Ureter (tissue), 1 donor: ENCODE results near the gene CCDC158. TPM values are rescaled to one million over a fixed set of nuclear protein-coding genes. Genes with fewer than 3 reads are reported as not detected.
"Not testable (repeated sequence)": the region's sequence is repeated elsewhere in the genome, so short reads cannot be mapped to it uniquely, and the experiment has no call there.

Source experiments
- DNase-seq: peaks from one replicate; pipeline ENCODE4 v3.0.0-alpha.2; 2020; ENCODE audit warnings: low spot score
- total RNA-seq: library from RNA; stranded (reverse); gene quantifications from one replicate; pipeline ENCODE4 v1.2.4, GENCODE V29; 2023
- donor health status: DM: yes; HTN: yes; CAD: no.

CCDC158 gene
- total RNA-seq, 1 donor from 2014 or later = 1.7 TPM

DNA sequence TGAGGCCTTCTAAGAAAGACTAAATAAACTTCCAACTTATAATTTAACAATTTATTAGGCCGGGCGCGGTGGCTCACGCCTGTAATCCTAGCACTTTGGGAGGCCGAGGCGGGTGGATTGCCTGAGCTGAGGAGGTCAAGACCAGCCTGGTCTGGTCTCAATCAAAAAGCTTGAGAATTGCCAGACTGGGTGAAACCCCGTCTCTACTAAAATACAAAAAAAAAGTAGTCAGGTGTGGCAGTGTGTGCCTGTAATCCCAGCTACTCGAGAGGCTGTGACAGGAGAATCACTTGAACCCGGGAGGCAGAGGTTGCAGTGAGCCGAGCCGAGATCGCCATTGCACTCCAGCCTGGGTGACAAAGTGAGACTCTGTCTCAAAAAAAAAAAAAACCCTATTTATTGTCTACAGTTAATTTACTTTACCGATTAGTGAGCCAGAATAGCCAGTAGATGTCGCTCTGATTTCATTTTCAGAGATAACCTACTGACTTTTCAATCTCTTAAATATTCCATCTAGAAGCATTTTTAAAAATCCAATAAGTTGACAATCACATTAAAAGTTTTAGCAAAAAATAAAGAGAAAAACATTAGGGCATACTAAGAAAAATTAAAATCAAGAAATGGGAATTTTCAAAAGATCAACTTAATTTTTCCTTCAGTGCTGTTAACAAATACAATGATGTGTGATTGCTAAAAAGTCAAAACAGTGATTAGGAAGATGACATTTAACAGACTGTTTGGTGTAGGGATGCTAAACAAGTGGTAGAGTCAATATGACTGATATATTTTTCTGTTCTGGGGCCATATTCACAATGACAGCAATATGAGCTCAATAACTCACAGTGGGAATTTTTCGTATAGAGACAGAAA is 9.8 kb upstream of the CCDC158 start:
- no peak for DNase-seq

DNA sequence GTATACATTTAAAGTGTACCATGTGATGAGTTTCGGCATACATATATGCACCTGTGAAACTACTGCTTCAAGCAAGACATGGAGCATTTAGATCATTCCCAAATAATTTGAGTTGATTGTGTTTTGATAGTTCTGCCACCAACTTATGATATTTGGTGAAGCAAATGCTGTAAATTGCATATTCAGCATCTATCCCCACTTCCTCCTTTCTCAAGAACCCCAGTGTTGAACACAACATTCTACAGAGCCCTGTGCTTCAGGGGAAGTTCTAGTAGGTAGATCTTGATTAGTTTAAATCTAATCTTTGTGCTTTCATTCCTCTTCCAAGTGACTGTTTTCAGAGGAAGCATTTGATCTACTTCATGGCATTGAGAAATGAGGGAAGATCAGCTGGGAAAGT is 8.7 kb upstream of the CCDC158 start:
- DNase-seq = no peak

DNA sequence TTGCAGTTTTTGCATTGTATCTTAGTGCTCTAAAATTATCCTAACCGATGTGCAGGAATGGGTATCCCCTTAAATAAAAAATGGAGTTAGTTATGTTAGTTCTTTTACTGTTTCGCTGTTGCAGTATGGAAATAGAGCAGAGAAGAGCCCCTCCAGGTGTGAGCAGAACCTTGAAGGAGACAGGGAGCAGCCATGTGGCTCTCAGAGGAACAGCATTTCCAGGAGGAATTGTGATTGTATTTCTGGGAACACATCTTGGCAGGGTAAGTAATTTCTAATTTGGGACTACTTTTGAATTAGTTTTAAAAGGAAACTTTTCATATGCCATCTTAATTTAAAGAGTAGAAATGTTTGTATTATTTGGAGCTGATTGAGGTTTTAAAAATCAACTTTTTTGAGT is 5.3 kb upstream of the CCDC158 start:
- DNase-seq = no peak

DNA sequence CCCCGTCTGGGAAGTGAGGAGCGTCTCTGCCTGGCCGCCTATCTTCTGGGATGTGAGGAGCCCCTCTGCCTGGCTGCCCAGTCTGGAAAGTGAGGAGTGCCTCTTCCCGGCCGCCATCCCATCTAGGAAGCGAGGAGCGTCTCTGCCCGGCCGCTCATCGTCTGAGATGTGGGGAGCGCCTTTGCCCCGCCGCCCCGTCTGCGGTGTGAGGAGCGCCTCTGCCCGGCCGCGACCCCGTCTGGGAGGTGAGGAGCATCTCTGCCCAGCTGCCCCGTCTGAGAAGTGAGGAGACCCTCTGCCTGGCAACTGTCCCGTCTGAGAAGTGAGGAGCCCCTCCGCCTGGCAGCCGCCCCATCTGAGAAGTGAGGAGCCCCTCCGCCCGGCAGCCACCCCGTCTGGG is 2.2 kb upstream of the CCDC158 start:
- not testable (repeated sequence) for DNase-seq

DNA sequence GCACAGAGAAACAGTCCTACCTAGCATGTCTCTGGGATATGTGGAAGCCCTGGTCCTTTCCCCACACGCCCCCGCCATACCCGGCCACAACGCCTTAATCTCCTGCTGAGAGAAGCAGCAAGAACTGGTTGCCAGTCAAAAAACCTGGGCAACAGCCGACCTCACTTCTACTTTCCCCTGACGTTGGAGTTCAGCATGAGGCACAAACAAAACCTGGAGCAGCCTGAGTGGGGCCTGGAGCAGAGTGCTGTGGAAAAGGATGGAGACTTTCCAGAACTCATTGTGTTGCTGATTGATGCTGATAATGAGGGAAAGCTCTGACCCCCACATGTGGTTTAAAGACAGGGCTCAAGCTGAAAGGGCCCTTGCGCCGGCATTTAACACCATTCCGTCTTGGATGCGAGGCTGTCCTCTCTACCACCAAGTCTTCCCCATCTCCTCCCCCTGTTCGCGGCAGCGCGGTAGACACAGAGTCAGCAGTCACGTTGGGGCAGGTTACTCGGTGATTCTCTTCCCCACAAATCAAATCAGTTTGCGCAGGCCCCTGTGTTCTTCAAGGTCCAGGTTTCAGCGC is 666 bp downstream of the CCDC158 start:
- DNase-seq = no peak

DNA sequence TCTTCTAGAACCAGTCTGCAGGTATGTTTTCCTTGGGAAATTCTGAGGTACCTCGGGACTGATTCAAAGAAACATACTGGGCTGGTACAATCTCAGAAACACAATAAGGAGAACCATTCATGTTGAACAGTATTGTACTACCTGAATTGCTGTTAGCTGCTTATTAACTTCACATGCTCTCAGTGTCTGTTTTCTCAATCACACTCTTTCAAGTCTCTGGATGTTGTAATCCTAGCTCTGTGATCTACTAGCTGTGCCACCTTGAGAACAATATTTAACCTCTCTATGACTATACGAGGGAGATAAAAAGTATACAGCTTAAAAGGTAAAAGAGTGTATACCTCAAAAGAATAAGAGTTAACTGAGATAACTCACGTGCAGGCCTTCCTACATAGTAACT is 10.3 kb downstream of the CCDC158 start:
- DNase-seq = no peak

DNA sequence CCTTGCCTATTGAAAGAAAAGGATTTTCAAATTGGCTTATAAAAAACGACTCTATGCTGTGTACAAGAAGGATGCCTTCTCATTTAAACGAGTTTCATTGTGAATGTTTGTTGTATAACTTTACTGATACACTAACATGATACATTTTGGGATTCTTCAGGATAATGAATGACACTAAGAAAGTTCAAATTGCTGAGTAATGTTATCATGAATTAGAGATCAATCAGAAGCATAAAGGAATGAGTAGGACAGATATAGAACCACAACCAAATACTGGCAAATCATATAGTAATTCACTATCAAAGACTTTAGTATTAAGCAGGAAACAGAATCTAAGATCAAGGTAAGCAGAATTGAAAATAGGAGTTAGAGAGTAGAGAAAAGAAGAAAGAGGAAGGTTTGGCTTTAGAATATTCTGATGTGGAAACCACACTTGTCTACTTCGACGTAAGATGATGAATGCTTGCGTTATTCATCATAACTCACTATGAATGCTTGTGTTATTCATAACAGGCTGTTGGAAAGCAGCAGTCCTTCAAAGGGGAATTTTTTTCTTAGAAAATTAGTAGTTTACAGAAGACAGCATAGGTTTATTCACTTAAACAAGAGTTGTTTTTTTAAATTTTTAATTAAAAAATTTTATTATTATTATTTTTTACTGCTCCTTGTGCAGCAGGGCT is 13.4 kb downstream of the CCDC158 start:
- DNase-seq = no peak

DNA sequence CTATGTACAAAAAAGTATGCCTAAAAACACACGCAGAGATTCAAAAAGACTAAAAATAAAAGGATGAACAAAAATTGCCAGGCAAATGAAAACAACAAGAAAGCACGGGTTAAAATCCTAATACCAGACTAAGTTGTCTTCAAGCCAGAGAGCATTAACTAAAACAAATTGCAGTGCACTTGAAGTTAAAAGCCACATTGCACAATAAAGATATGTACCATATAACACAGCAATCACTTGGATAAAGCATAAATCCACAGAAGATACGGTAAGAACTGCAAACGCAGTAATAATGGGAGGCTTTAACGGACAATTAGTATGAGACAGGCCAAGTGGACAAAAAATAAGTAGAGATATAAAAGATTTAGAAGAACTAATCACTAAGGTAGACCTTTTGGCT is 14.9 kb downstream of the CCDC158 start:
- DNase-seq = no peak

DNA sequence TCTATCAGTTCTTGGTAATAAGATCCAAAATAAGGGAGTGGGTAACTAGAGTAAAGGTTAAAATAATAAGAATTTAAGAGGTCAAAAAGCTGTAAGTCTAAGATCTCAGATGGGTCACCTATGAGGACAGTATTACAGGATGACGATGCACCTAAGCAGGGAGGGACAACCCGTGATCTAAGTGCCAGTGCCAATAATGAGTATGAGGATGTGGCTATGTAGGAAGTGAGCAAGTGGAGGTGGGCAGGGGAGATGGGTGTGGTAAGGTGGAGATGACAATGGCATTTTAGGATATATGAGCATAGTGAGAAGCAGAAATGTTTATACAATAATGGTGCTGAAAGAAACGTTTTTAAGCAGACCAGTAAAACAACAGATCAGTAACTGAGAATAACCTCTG is 19.3 kb downstream of the CCDC158 start:
- no peak for DNase-seq

DNA sequence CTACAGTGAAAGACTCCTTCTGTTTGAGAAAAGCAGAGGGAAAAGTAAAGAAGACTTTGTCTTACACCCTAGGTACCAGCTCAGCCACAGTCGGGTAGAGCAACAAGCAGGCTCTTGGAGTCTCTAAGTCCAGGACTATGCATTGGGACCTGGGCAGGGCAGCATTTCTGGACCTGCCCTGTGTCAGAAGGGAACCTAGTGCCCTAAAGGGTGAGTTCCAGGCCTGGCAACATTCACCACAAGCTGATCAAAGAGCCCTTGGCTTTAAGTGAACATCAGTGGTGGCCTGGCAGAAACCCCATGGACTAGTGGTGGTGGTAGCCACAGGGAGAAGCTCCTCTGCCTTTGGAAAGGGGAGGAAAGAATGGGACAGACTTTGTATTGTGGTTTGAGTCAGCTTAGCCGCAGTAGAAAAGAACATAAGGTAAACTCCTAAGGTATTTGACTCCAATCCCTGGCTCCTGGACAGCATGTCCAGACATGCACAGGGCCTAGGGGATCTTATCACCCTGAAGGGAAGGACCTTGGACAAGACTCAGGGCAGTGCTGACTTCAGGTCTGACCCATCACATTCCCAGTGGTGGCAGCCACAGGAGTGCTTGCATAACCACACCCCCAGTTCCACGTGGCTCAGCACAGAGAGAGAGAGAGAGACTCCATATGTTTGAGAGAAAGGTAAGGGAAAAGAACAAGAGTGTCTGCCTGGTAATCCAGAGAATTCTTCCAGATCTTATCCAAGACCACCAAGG is 32.6 kb downstream of the CCDC158 start:
- no peak for DNase-seq

DNA sequence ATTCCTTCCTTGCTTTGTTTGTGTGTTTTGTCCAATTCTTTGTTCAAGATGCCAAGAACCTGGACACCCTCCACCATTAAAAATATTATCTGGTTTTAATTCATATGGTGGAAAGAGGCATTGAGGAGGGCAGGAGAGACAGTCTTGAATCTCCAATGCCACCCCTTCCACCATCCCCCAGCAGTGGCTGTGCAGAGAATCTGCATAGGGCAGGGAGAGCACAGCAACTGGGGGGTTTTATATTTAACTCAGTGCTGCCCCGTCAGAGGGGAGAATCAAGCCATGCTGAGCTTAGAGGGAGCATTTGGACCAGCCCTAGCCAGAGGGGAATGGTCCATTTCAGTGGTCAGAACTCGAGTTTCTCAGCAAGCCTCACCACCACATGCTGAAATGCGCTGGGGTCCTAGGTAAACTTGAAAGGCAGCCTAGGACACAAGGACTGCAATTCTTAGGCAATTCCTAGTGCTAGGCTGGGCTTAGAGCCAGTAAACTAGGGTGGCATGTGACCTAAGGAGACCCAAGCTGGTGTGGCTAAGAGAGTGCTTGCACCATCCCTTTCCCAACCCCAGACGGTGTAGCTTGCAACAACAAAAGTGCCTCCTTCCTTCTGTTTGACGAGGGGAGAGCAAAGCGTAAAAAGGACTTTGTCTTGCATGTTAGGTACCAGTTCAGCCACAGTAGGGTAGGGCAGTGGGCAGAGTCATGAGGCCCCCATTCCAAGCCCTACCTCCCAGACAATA is 34.2 kb downstream of the CCDC158 start:
- DNase-seq = no peak

DNA sequence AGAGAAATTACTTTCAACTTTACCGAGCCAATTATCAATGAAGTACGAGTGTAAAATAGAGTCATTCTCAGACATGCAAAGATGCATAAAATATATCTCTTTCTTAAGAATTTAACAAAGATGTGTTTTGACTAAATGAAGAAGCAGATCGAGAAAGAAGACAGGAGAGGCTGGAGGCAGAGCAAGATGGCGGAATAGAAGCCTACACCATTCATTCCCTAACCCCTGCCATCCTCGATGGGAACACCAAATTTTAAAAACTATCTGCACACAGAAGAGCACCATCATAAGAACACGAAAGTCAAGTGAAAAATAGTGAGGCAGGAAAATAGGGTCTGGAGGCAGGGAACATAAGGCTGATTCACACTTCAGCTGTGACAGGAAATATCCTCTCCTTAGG is 35.0 kb downstream of the CCDC158 start:
- DNase-seq = no peak

DNA sequence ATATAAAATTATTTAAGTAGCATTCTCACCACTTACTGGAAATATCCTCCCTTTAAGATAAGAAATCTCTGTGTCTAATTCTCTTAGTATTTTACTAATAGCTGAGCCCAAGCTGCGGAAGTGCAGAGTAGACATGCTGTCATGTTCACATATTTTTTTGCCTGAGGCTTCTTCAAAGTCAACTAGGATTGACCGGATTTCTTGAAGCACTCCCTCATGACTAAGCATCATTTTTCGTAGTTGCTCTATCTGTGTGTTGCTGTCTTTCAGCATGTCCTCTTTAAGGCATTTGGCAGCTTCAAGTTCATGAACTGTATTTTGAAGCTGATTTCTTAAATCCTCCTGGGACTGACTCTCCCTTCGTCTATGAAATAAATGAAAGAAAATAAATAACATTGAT is 36.9 kb downstream of the CCDC158 start:
- no peak for DNase-seq

DNA sequence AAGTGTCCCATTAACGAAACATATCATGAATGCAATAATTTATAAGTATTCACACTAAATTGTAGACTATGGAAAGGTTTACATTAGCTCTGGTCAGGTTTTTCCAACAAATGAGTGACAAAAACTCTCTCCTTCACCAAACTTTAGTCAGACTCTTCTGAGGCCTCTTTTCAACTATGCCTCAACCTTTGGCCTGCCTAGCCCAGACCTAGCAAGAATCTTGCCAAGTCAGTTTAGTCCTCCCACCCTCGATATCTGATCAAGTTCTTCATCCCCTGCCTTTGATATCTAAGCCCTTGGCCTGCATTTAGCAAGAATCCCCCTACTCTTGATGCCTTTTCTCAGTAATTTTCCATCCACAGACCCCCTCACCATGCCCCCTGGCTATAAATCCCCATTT is 37.9 kb downstream of the CCDC158 start:
- no peak for DNase-seq

DNA sequence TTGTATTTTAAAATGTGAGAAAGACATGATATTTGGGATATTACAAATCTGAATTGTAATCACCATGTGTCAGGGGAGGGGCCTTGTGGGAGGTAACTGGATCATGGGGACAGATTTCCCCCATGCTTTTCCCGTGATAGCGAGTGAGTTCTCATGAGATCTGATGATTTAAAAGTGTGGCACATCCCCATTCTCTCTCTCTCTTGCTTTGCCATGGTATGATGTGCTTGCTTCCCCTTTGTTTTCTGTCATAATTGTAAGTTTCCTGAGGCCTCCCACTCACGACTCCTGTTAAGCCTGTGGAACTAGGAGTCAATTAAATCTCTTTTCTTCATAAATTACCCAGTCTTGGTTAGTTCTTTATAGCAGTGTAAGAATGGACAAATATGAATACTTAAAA is 39.0 kb downstream of the CCDC158 start:
- DNase-seq = no peak

DNA sequence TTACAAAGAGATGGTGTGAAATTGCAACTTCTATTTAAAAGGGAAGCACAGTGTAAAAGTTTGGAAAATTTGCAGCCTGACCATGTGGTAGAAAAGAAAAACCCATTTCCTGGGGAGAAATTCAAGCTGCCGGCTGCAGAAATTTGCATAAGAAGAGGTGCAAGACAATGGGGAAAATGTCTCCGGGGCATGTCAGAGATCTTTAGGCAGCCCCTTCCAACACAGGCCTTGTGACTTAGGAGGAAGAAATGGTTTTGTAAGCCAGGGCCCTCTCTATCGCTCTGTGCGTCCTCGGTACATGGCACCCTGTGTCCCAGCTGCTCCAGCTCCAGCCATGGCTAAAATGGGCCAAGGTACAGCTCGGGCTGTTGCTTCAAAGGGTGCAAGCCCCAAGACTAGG is 40.4 kb downstream of the CCDC158 start:
- no peak for DNase-seq

DNA sequence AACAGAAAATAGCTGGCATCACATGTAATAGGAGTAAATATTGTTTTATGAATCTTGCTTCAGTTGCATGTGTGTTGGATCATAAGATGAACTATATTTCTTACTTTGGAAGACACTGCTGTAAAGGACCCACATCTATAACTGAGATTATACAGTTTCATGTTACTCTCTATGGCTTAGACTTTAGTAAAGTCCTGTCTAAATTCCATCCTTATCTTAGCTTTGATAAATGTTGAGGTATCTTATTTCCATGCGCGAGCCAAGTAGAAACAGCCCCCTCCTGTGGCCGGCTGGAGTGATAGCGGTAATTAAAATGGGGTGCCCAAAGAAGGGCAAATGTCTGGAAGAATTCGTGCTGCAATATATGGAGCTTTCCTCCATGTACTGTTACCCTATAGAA is 43.0 kb downstream of the CCDC158 start:
- no peak for DNase-seq

DNA sequence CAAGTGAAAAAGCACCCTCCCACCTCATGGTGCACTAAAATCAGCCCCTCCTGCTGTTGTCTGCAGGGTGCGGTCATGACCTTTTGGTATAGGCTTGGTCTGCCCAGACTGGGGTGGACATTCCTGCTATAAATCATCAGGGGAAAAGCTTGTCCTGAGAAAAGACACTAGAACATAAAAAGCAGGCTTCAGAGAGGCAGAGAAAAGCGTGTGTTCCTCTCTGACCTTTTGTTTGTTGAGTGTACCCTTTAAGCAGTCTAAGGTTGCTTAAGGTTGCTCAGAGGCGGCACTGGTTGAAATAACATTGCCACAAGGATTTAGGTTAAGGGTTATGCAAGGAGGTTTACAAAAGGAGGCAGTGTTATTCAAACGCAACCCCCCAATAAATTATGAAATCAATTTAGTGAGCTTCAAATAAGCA is 43.5 kb downstream of the CCDC158 start:
- no peak for DNase-seq

DNA sequence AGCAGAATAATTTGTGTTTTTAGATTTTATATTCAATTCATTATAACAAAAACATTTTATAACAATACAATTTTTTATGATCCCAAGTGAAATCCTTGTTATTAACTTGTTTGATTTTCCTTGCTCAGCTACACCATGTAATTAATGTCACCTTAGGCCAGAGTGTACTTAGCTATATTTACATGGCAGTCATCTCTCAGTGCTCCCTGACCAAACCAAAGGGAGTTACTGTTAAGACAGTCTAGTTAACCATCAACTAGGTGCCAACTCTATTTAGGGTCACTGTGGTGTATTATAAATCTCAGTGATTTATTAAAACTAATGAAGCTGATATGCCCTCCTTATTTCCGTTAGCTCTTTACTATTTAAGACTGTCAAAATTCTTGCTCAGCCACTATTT is 44.4 kb downstream of the CCDC158 start:
- no peak for DNase-seq

DNA sequence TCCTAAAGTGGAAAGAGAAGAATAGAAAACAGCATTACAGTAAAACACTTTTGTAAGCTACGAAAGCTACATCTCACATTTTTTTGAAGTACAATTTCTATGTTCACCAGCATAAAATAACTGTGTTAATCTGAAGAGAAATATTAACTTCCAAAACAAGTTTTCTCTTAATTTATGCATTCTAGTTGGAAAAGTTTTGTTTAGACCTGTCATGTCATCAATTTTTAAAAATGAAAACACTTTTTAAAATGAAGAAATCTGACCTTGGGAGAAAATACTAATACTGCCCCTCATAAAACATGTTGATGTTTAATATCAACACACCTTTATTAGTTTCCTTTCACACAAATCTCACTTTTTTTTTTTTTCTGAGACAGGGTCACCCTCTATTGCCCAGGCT is 45.2 kb downstream of the CCDC158 start:
- no peak for DNase-seq

DNA sequence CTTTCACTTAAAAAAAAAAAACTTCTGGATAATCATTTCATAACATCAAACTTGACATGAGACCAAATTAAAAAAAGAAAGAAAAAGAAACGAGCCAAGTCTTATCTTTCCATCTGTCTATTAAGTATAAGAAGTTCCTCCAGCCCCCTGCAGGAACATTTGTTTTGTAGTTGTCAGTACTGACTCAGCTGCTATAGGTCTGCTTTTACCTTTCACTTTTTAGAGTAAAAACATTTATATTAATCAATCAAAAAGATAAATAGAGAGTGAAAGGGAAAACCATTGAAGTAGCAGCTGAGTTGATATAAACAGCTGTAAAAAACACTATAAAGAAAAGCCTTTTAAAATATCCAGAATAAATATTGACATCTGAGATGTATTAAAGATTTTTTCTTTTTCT is 46.1 kb downstream of the CCDC158 start:
- DNase-seq = no peak
